ENCODE data around the gene FASN. TPM values are rescaled to one million over a fixed set of nuclear protein-coding genes. Genes with fewer than 3 reads are reported as not detected.

Gene FASN
- total and polyA plus RNA-seq, 2 of the 13 experiments (the other 11 are each of a cell fraction or from before 2014, with no cell fraction given), result 51.7 to 101 TPM

- TF ChIP-seq ZNF318 (CRISPR knock-in tag; IDR thresholded peaks at IDR 0.05) (no peak), ZNF639 (CRISPR knock-in tag; conservative IDR thresholded peaks at IDR 0.05) (no peak), MEIS1 (CRISPR knock-in tag; IDR thresholded peaks at IDR 0.05; ENCODE audit: borderline replicate concordance) (no peak), SUZ12 (IDR thresholded peaks at IDR 0.05; ENCODE audit: low read depth, low read length) (no peak), NFE2 (CRISPR knock-in tag; IDR thresholded peaks at IDR 0.05) (no peak), ZNF512 (CRISPR knock-in tag; IDR thresholded peaks at IDR 0.05) (no peak), ZNF687 (CRISPR knock-in tag; IDR thresholded peaks at IDR 0.05) (peak; percentile 91), ETV5 (CRISPR knock-in tag; IDR thresholded peaks at IDR 0.05; ENCODE audit: borderline replicate concordance) (0 out of 2 replicates have a peak, but pooled peaks have one; percentile 7), ZNF577 (CRISPR knock-in tag; IDR thresholded peaks at IDR 0.05; ENCODE audit: borderline replicate concordance, low read depth) (no peak), ZNF12 (CRISPR knock-in tag; IDR thresholded peaks at IDR 0.05) (no peak), IKZF4 (CRISPR knock-in tag; IDR thresholded peaks at IDR 0.05; ENCODE audit: borderline replicate concordance, low read depth, not compliant biosample characterization) (no peak)
These were observed 1.1 kb upstream of the FASN start (continued) for GRCh38 chr17:82098939-82099763.

Data from HepG2 (cell line).